Transverse colon (tissue), 4 donors: ENCODE results near the gene AVEN. TPM values are rescaled to one million over a fixed set of nuclear protein-coding genes. Genes with fewer than 3 reads are reported as not detected.

ENCODE experiments used
- DNase-seq: peaks from one replicate; pipeline ENCODE4 v3.0.0-alpha.2; 2019
- H3K27ac ChIP-seq, 4 donors: fragments of 200-600 bp; sonication (generic); 2 replicates each; pipeline ENCODE4 v1.5.1; 2016 to 2018; ENCODE audit warnings: inconsistent platforms in 4 of 4
- H3K27me3 ChIP-seq: fragments of 200-600 bp; sonication (generic); 2 replicates; pipeline ENCODE4 v1.5.1; 2017; ENCODE audit warnings: inconsistent platforms
- H3K36me3 ChIP-seq, 4 donors: fragments of 200-600 bp; sonication (generic); 2 replicates each; pipeline ENCODE4 v1.5.1; 2017 to 2019; ENCODE audit warnings: inconsistent platforms in 4 of 4
- H3K4me1 ChIP-seq, 4 donors: fragments of 200-600 bp; sonication (generic); 2 replicates each; pipeline ENCODE4 v1.5.1; 2017 to 2020; ENCODE audit warnings: inconsistent platforms in 4 of 4
- H3K4me3 ChIP-seq, 4 donors: fragments of 200-600 bp; sonication (generic); 1 replicate in 1 of 4; 2 replicates in 3 of 4; pipeline versions ENCODE4 v1.5.1 to v1.6.1; 2017 to 2019; ENCODE audit warnings: inconsistent platforms in 4 of 4
- H3K9me3 ChIP-seq, 2 donors: fragments of 200-600 bp; sonication (generic); 2 replicates each; pipeline ENCODE4 v1.5.1; 2017 to 2019; ENCODE audit warnings: inconsistent platforms in 2 of 2
- CTCF ChIP-seq, 5 experiments: fragments of 200-600 bp in 3 of 5; fragments of 450-650 bp in 2 of 5; sonication (generic) in 3 of 5; IDR thresholded peaks; 1 replicate in 2 of 5; 2 replicates in 3 of 5; pipeline ENCODE4 v1.5.1; 2016 to 2017; ENCODE audit warnings: antibody characterized with exemption in 5 of 5, inconsistent platforms in 3 of 5, mild to moderate bottlenecking in 2 of 5, moderate library complexity in 1 of 5
- EP300 ChIP-seq: sonication (generic); formaldehyde crosslinking; IDR thresholded peaks from one replicate; pipeline ENCODE4 v1.6.1; 2017; ENCODE audit warnings: antibody characterized with exemption, low read depth
- POLR2A ChIP-seq: fragments of 450-650 bp; IDR thresholded peaks from one replicate; pipeline ENCODE4 v1.6.1; 2016; ENCODE audit warnings: antibody characterized with exemption, mild to moderate bottlenecking, moderate library complexity
- POLR2AphosphoS5 ChIP-seq, 3 donors: sonication (generic); formaldehyde crosslinking; IDR thresholded peaks; one replicate each; pipeline ENCODE4 v1.6.1; 2016; ENCODE audit warnings: antibody characterized with exemption in 3 of 3
- WGBS, 2 donors: methylation state at CpG; one replicate each; pipeline ENCODE4 v1.1.5; 2018; ENCODE audit warnings: low coverage in 1 of 2; 5-methylcytosine and 5-hydroxymethylcytosine counted together
- in situ Hi-C, 4 donors: fragments of 200-750 bp; cut with MboI; loops; one replicate each; pipeline versions ENCODE4 v1.15.0 to v1.15.1; 2017; ENCODE audit warnings: low sequenced_read_pairs in 3 of 4, low pct_ligation_motif_present in 1 of 4, low pct_unique_long_range_greater_than_20kb in 1 of 4
- intact Hi-C: fragments of 100-400 bp; cut with DNase I; formaldehyde crosslinking; loops from one replicate; pipeline ENCODE4 v1.15.1; 2023; ENCODE audit warnings: low total_unique reads
- total RNA-seq, 4 donors: library from RNA; depleted of rRNA; stranded (reverse); fragments of >200 nt; gene quantifications; one replicate each; pipeline ENCODE4 v1.1.0, GENCODE V29; 2016

Gene AVEN
- total RNA-seq, 4 donors from 2014 or later: 4.9 to 21.3 (median 7.6) TPM

- WGBS, 2 donors: 86 to 93% methylated on average over 1 to 4 of the region's 4 CpGs
- H3K4me3 ChIP-seq: no peak overlapping the region
- DNase-seq: no peak
- intact Hi-C loops (no loop called here), in situ Hi-C loops (no loop called here)
- no peaks in the 10 kb centered on the region for H3K4me1 ChIP-seq
- no peak overlapping the region for H3K27ac ChIP-seq
- no peaks in the 10 kb centered on the region for H3K36me3 ChIP-seq
- no peaks in the 10 kb centered on the region for H3K27me3 ChIP-seq
- no peak for TF ChIP-seq CTCF (IDR thresholded peaks at IDR 0.05)
- TF ChIP-seq POLR2AphosphoS5 (IDR thresholded peaks at IDR 0.05): no peak
- TF ChIP-seq POLR2A: no peak
- TF ChIP-seq EP300: no peak
- no peaks in the 10 kb centered on the region for H3K9me3 ChIP-seq
Observed at GRCh38 chr15:33844597-33844996, 194.4 kb downstream of the AVEN start.

- Histone ChIP-seq H3K4me1 (no peaks in the 10 kb centered on the region), H3K9me3 (no peaks in the 10 kb centered on the region), H3K27ac (no peak overlapping the region), H3K27me3 (no peaks in the 10 kb centered on the region), H3K4me3 (no peak overlapping the region), H3K36me3 (no peaks in the 10 kb centered on the region)
- in situ Hi-C loops (no loop called here), intact Hi-C loops (no loop called here)
- TF ChIP-seq CTCF (IDR thresholded peaks at IDR 0.05): no peak
- WGBS, 2 donors: 80 to 96% methylated on average over 4 of the region's 4 CpGs
- DNase-seq: no peak
Observed at GRCh38 chr15:33844186-33844585, 194.8 kb downstream of the AVEN start.

- no peaks in the 10 kb centered on the region for H3K4me1 ChIP-seq
- H3K9me3 ChIP-seq: no peaks in the 10 kb centered on the region
- H3K36me3 ChIP-seq: no peaks in the 10 kb centered on the region
- no peak overlapping the region for H3K27ac ChIP-seq
- in situ Hi-C loops: no loop called here
- TF ChIP-seq POLR2AphosphoS5 (IDR thresholded peaks at IDR 0.05): no peak
- TF ChIP-seq EP300: no peak
- no peak for TF ChIP-seq CTCF (IDR thresholded peaks at IDR 0.05)
- H3K27me3 ChIP-seq: no peaks in the 10 kb centered on the region
- no peak overlapping the region for H3K4me3 ChIP-seq
- intact Hi-C loops: no loop called here
- WGBS, 2 donors: 83 to 90% methylated on average over 3 of the region's 3 CpGs
- DNase-seq: no peak
Observed at GRCh38 chr15:33840615-33841014, 198.4 kb downstream of the AVEN start.

GRCh38 chr15:33839540-33839939 is 199.5 kb downstream of the AVEN start:
- no peaks in the 10 kb centered on the region for H3K9me3 ChIP-seq
- no peak overlapping the region for H3K27ac ChIP-seq
- in situ Hi-C loops: no loop called here
- 85 to 90% methylated on average over 2 of the region's 2 CpGs for WGBS, 2 donors
- TF ChIP-seq EP300: no peak
- no peaks in the 10 kb centered on the region for H3K27me3 ChIP-seq
- H3K4me1 ChIP-seq: no peaks in the 10 kb centered on the region
- no peak for DNase-seq
- intact Hi-C loops: no loop called here
- H3K4me3 ChIP-seq: no peak overlapping the region
- no peaks in the 10 kb centered on the region for H3K36me3 ChIP-seq

GRCh38 chr15:33837294-33837693 is 201.7 kb downstream of the AVEN start:
- H3K4me3 ChIP-seq: no peak overlapping the region
- no peaks in the 10 kb centered on the region for H3K4me1 ChIP-seq
- no peaks in the 10 kb centered on the region for H3K36me3 ChIP-seq
- H3K27me3 ChIP-seq: no peaks in the 10 kb centered on the region
- no peak for DNase-seq
- WGBS, 2 donors: 79 to 90% methylated on average over 1 of the region's 1 CpG
- no peak overlapping the region for H3K27ac ChIP-seq
- intact Hi-C loops (no loop called here), in situ Hi-C loops (no loop called here)
- no peaks in the 10 kb centered on the region for H3K9me3 ChIP-seq
- TF ChIP-seq POLR2A (no peak), EP300 (no peak)
